GM12878 (cell line): ENCODE measurements around the gene ZNF708. TPM values are rescaled to one million over a fixed set of nuclear protein-coding genes. Genes with fewer than 3 reads are reported as not detected.
"Not testable (repeated sequence)": the region's sequence is repeated elsewhere in the genome, so short reads cannot be mapped to it uniquely, and the experiment has no call there.

ENCODE experiments used
- ATAC-seq: fragments of 200-7000 bp; cut with Tn5 transposase; 3 replicates; pipeline ENCODE4 v1.9.1; 2020; ENCODE audit warnings: mild to moderate bottlenecking, moderate library complexity
- BruUV-seq: library from RNA; stranded (reverse); fragments of 400-500 nt; replicated peaks from 2 replicates; lab custom pipeline; 2021; lab: Mats Ljungman, UMichigan
- CTCF ChIA-PET: fragments of 300-600 bp; sonication (Branson Sonifier 250); formaldehyde crosslinking; extraction: SDS; loops from one replicate; lab custom pipeline; 2021; ENCODE audit warnings: inconsistent platforms; lab: Yijun Ruan, JAX
- POLR2A ChIA-PET: fragments of 350-600 bp; formaldehyde crosslinking; extraction: SDS; loops from one replicate; lab custom pipeline; 2021; ENCODE audit warnings: inconsistent platforms; lab: Charles Lee
- RAD21 ChIA-PET: fragments of 300-600 bp; sonication (Branson Sonifier 250); formaldehyde crosslinking; loops from one replicate; lab custom pipeline; 2023; ENCODE audit warnings: antibody characterized with exemption; ENCODE audit not compliant: unreplicated experiment; lab: Charles Lee
- SMC1A ChIA-PET: fragments of 300-600 bp; sonication (Branson Sonifier 250); formaldehyde crosslinking; loops from one replicate; lab custom pipeline; 2023; ENCODE audit not compliant: unreplicated experiment, uncharacterized antibody; lab: Charles Lee
- DNase-seq: peaks from one replicate; pipeline ENCODE4 v3.0.0-alpha.2; 2011; ENCODE audit warnings: low read depth, low spot score
- FAIRE-seq: peaks from 3 replicates; lab custom pipeline; 2011; peaks lifted over from hg19 to GRCh38; lab: Jason Lieb, UNC
- H2AFZ ChIP-seq: 2 replicates; pipeline ENCODE4 v1.6.0; 2011; ENCODE audit warnings: low read depth, low read length, control low read depth; ENCODE audit not compliant: control insufficient read depth
- H3K27ac ChIP-seq: 2 replicates; pipeline ENCODE4 v1.5.1; 2011; ENCODE audit warnings: control low read depth; ENCODE audit not compliant: control insufficient read depth, insufficient read depth
- H3K27me3 ChIP-seq, 2 experiments: replicated peaks in 1 of 2; 2 replicates each; pipeline versions ENCODE4 v1.6.0 to v1.6.1; 2011; ENCODE audit warnings: low read length in 1 of 2; ENCODE audit not compliant: control insufficient read depth in 2 of 2, insufficient read depth in 2 of 2
- H3K36me3 ChIP-seq, 2 experiments: 2 replicates each; pipeline ENCODE4 v1.5.1; 2011; ENCODE audit warnings: low read length in 1 of 2; ENCODE audit not compliant: control insufficient read depth in 2 of 2, insufficient read depth in 2 of 2
- H3K4me1 ChIP-seq: 2 replicates; pipeline ENCODE4 v1.6.1; 2011; ENCODE audit warnings: mild to moderate bottlenecking, low read length, moderate library complexity, mixed read lengths; ENCODE audit not compliant: control insufficient read depth, insufficient read depth
- H3K4me2 ChIP-seq: 2 replicates; pipeline ENCODE4 v1.6.0; 2011; ENCODE audit warnings: control low read depth; ENCODE audit not compliant: control insufficient read depth, insufficient read depth
- H3K4me3 ChIP-seq: fragments of 200-600 bp; sonication (generic); 2 replicates; pipeline ENCODE4 v1.5.1; 2016
- H3K79me2 ChIP-seq: 2 replicates; pipeline ENCODE4 v1.6.0; 2011; ENCODE audit warnings: low read length; ENCODE audit not compliant: control insufficient read depth, insufficient read depth
- H3K9ac ChIP-seq: 2 replicates; pipeline ENCODE4 v1.8.0; 2011; ENCODE audit warnings: low read length, control low read depth, mixed read lengths; ENCODE audit not compliant: control insufficient read depth, insufficient read depth
- H3K9me3 ChIP-seq: replicated peaks from 3 replicates; pipeline ENCODE4 v1.5.1; 2011; ENCODE audit warnings: mild to moderate bottlenecking, low read length; ENCODE audit not compliant: control insufficient read depth, insufficient read depth
- H4K20me1 ChIP-seq: 2 replicates; pipeline ENCODE4 v1.6.0; 2011; ENCODE audit not compliant: control insufficient read depth, insufficient read depth
- ASH2L ChIP-seq: fragments of 300-600, 200-600 bp; sonication (generic); IDR thresholded peaks from 2 replicates; pipeline ENCODE4 v1.6.1; 2017; ENCODE audit warnings: low read depth, mild to moderate bottlenecking, borderline replicate concordance
- BHLHE40 ChIP-seq, 2 experiments: fragments of 450-650 bp in 1 of 2; IDR thresholded peaks; 2 replicates each; pipeline ENCODE4 v1.6.1; 2011 to 2017; ENCODE audit warnings: low read depth in 2 of 2, borderline replicate concordance in 1 of 2, improper control_type of control experiment in 1 of 2, low read length in 1 of 2, mild to moderate bottlenecking in 1 of 2
- SREBF1 ChIP-seq: IDR thresholded peaks from 2 replicates; pipeline ENCODE4 v1.6.1; 2012; ENCODE audit warnings: mild to moderate bottlenecking, low read length
- WGBS: methylation state at CpG from one replicate; pipeline ENCODE4 v1.1.6; 2016; ENCODE audit warnings: low lambda C conversion rate; ENCODE audit not compliant: insufficient replicate concordance, insufficient coverage; ENCODE audit errors: missing lambda C conversion rate; 5-methylcytosine and 5-hydroxymethylcytosine counted together
- in situ Hi-C: fragments of 300-500 bp; cut with MboI; formaldehyde crosslinking; loops from 9 replicates; pipeline ENCODE4 v1.14.3; 2018; ENCODE audit warnings: mixed read lengths
- intact Hi-C: fragments of 100-400 bp; cut with micrococcal nuclease; formaldehyde crosslinking; loops from one replicate; pipeline ENCODE4 v1.14.2; 2022; ENCODE audit not compliant: unreplicated experiment
- polyA plus RNA-seq, 11 experiments: library from polyadenylated mRNA; depleted of rRNA in 4 of 11; unstranded in 6 of 11; stranded (reverse) in 5 of 11; fragments of >200 nt; fragmentation: Nextera tagmentation in 4 of 11; fragmentation: Illumina TruSeq in 1 of 11; extraction: Ambion mirVana in 4 of 11; extraction: Trizol in 1 of 11; gene quantifications; 1 replicate in 1 of 11; 2 replicates in 10 of 11; pipeline versions ENCODE4 v1.2.1 to v1.2.3, GENCODE V29; 2011 to 2016; ENCODE audit warnings: inconsistent platforms in 2 of 11, missing spikeins in 2 of 11, low read depth in 1 of 11
- total RNA-seq, 4 experiments: library from RNA; depleted of rRNA in 3 of 4; stranded (reverse); fragments of >200 nt in 3 of 4; fragmentation: Illumina TruSeq in 1 of 4; extraction: Trizol in 1 of 4; gene quantifications; 2 replicates each; pipeline versions ENCODE4 v1.2.1 to v1.2.3, GENCODE V29; 2013 to 2021
- TF ChIP-seq, protein P1 (sequence below): fragments of 450-650 bp; formaldehyde crosslinking; IDR thresholded peaks from 2 replicates; pipeline ENCODE4 v1.4.0; 2020; ENCODE audit warnings: mild to moderate bottlenecking, moderate library complexity

Gene ZNF708
- total and polyA plus RNA-seq, 10 of the 15 experiments (the other 5 are each of a cell fraction or from before 2014, with no cell fraction given): 2.7 to 15.9 (median 8.4) TPM

DNA sequence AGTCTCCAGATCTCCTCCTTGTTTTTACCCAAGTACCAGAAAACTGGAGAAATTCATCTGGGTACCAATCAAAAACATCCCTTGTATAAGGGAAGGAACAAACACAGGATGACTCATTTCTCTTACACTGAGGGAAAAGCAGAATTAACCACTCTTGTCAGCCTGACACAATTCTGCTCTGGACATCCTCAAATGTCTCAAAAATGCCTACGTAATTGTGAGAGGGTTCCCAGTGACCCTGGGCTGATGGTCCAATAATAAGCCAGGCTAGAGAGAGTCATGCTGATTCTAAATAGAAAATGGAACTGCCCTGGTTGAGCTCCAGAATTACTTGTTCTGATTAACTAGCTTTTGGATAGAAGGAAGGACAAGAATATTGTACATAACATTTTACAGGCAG, 14.5 kb downstream of the ZNF708 start (continued):
- TF ChIP-seq, protein P1, sequence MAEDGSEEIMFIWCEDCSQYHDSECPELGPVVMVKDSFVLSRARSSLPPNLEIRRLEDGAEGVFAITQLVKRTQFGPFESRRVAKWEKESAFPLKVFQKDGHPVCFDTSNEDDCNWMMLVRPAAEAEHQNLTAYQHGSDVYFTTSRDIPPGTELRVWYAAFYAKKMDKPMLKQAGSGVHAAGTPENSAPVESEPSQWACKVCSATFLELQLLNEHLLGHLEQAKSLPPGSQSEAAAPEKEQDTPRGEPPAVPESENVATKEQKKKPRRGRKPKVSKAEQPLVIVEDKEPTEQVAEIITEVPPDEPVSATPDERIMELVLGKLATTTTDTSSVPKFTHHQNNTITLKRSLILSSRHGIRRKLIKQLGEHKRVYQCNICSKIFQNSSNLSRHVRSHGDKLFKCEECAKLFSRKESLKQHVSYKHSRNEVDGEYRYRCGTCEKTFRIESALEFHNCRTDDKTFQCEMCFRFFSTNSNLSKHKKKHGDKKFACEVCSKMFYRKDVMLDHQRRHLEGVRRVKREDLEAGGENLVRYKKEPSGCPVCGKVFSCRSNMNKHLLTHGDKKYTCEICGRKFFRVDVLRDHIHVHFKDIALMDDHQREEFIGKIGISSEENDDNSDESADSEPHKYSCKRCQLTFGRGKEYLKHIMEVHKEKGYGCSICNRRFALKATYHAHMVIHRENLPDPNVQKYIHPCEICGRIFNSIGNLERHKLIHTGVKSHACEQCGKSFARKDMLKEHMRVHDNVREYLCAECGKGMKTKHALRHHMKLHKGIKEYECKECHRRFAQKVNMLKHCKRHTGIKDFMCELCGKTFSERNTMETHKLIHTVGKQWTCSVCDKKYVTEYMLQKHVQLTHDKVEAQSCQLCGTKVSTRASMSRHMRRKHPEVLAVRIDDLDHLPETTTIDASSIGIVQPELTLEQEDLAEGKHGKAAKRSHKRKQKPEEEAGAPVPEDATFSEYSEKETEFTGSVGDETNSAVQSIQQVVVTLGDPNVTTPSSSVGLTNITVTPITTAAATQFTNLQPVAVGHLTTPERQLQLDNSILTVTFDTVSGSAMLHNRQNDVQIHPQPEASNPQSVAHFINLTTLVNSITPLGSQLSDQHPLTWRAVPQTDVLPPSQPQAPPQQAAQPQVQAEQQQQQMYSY (CRISPR knock-in tag): no peak
- TF ChIP-seq BHLHE40 (IDR thresholded peaks at IDR 0.05; ENCODE audit: borderline replicate concordance in 1 of 2, low read depth in 2 of 2, low read length in 1 of 2) (no peak), ASH2L (no peak), SREBF1 (no peak)

DNA sequence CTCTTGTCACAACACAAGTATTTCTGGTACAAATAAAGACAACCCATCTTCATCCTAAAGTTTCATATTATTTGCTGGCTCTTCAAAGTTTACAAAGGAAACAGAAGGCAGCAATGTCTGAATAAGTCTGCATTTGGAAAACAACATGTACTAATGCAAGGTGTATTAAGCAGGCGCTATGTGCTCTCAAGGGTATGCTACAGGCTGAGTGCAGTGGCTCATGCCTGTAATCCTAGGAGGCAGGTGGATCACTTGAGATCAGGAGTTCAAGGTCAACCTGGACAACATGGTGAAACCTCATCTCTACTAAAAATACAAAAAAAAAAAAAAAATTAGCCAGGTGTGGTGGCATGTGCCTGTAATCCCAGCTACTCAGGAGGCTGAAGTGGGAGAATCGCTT, 16.4 kb downstream of the ZNF708 start:
- H3K4me2 ChIP-seq, ATAC-seq, FAIRE-seq: not testable (repeated sequence)

More for the DNA sequence above, 16.4 kb downstream of the ZNF708 start:
- DNase-seq, H3K27ac ChIP-seq, H3K4me3 ChIP-seq, POLR2A ChIA-PET, H3K36me3 ChIP-seq, SMC1A ChIA-PET, BruUV-seq, H3K4me1 ChIP-seq, intact Hi-C loops, H3K9ac ChIP-seq, H4K20me1 ChIP-seq, H3K27me3 ChIP-seq, in situ Hi-C loops, RAD21 ChIA-PET, H3K79me2 ChIP-seq, H3K9me3 ChIP-seq, H2AFZ ChIP-seq: not testable (repeated sequence)
- CTCF ChIA-PET: interaction anchor here (0.6 kb wide), 1 partner anchor 964 kb away, joined by 3 read pairs; no protein-coding TSS in a partner anchor
- 91% methylated on average over 2 of the region's 2 CpGs for WGBS
